A549 (cell line): ENCODE data around the gene CD34.

ENCODE experiments used
- BHLHE40 ChIP-seq: IDR thresholded peaks from 2 replicates; pipeline ENCODE4 v1.6.1; 2012; ENCODE audit warnings: low read depth, low read length, inconsistent platforms
- CEBPB ChIP-seq, 2 experiments: fragments of >200 bp in 1 of 2; sonication (Bioruptor Twin) in 1 of 2; formaldehyde crosslinking in 1 of 2; IDR thresholded peaks; 2 replicates each; pipeline ENCODE4 v1.6.1; 2012 to 2016
- CTCF ChIP-seq: fragments of >200 bp; sonication (Bioruptor Twin); formaldehyde crosslinking; IDR thresholded peaks from 3 replicates; pipeline ENCODE4 v1.5.1; 2016
- EP300 ChIP-seq, 2 experiments: fragments of >200 bp; sonication (Bioruptor Twin); formaldehyde crosslinking; IDR thresholded peaks; 2 replicates in 1 of 2; 3 replicates in 1 of 2; pipeline ENCODE4 v1.6.1; 2016 to 2017
- HDAC2 ChIP-seq: fragments of 200-600 bp; sonication (generic); IDR thresholded peaks from 2 replicates; pipeline ENCODE4 v1.6.1; 2016
- KDM1A ChIP-seq: fragments of 200-600 bp; sonication (generic); IDR thresholded peaks from 2 replicates; pipeline ENCODE4 v1.6.1; 2016; ENCODE audit warnings: low read depth, mild to moderate bottlenecking
- KDM5A ChIP-seq: fragments of 200-600 bp; sonication (generic); IDR thresholded peaks from 2 replicates; pipeline ENCODE4 v1.6.1; 2016; ENCODE audit warnings: antibody characterized with exemption, mild to moderate bottlenecking
- MAFK ChIP-seq: fragments of 450-650 bp; IDR thresholded peaks from 2 replicates; pipeline ENCODE4 v1.6.1; 2014; ENCODE audit not compliant: partially characterized antibody
- POLR2A ChIP-seq: IDR thresholded peaks from 2 replicates; pipeline ENCODE4 v1.6.1; 2012; ENCODE audit warnings: mild to moderate bottlenecking, low read length
- POLR2AphosphoS2 ChIP-seq: conservative IDR thresholded peaks from 2 replicates; pipeline ENCODE4 v1.6.1; 2012; ENCODE audit warnings: low read length, improper control_type of control experiment, inconsistent platforms
- RAD21 ChIP-seq, 2 experiments: fragments of >200 bp in 1 of 2; sonication (Bioruptor Twin) in 1 of 2; formaldehyde crosslinking in 1 of 2; IDR thresholded peaks in 1 of 2; conservative IDR thresholded peaks in 1 of 2; 2 replicates in 1 of 2; 3 replicates in 1 of 2; pipeline ENCODE4 v1.6.1; 2012 to 2018; ENCODE audit warnings: inconsistent platforms in 1 of 2
- REST ChIP-seq: fragments of 200-600 bp; sonication (generic); IDR thresholded peaks from 2 replicates; pipeline ENCODE4 v1.6.1; 2016; ENCODE audit warnings: antibody characterized with exemption, mild to moderate bottlenecking, moderate library complexity
- SMC3 ChIP-seq: fragments of >200 bp; sonication (Bioruptor Twin); formaldehyde crosslinking; IDR thresholded peaks from 3 replicates; pipeline ENCODE4 v1.6.1; 2018; ENCODE audit warnings: inconsistent platforms
- TF ChIP-seq, protein P1 (sequence below): fragments of >200 bp; sonication (Bioruptor Twin); formaldehyde crosslinking; IDR thresholded peaks from 3 replicates; pipeline ENCODE4 v1.6.1; 2016

- TF ChIP-seq POLR2A (no peak), CTCF (no peak), RAD21 (conservative IDR thresholded peaks at IDR 0.05 in 1 of 2, IDR thresholded peaks at IDR 0.05 in 1 of 2) (no peak), KDM1A (no peak), KDM5A (no peak), REST (no peak), EP300 (IDR thresholded peaks at IDR 0.05) (no peak), BHLHE40 (no peak), CEBPB (IDR thresholded peaks at IDR 0.05) (no peak), POLR2AphosphoS2 (no peak), MAFK (no peak), HDAC2 (no peak), SMC3 (no peak)
- TF ChIP-seq, protein P1, sequence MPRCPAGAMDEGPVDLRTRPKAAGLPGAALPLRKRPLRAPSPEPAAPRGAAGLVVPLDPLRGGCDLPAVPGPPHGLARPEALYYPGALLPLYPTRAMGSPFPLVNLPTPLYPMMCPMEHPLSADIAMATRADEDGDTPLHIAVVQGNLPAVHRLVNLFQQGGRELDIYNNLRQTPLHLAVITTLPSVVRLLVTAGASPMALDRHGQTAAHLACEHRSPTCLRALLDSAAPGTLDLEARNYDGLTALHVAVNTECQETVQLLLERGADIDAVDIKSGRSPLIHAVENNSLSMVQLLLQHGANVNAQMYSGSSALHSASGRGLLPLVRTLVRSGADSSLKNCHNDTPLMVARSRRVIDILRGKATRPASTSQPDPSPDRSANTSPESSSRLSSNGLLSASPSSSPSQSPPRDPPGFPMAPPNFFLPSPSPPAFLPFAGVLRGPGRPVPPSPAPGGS, result no peak
Observed at GRCh38 chr1:207903767-207904166, 7.2 kb downstream of the CD34 start.
